Activated naive CD8-positive, alpha-beta T cell treated with anti-CD3 and anti-CD28 coated beads, Interleukin-2, amount 50 U/mL, for 24 hours (primary cell): ENCODE data around the gene PRDM10.
"Not testable (repeated sequence)": the region's sequence is repeated elsewhere in the genome, so short reads cannot be mapped to it uniquely, and the experiment has no call there.

Experiments used
- ATAC-seq: fragments of 150-1000 bp; cut with Tn5 transposase; one replicate; pipeline ENCODE4 v1.10.0; 2021
- DNase-seq: peaks from one replicate; pipeline ENCODE4 v3.0.0; 2021
- H3K27ac Mint-ChIP-seq: one replicate; pipeline ENCODE4 v1.8.0; 2021; ENCODE audit warnings: mild to moderate bottlenecking, mixed read lengths
- H3K27me3 Mint-ChIP-seq: one replicate; pipeline ENCODE4 v1.8.0; 2021; ENCODE audit warnings: mixed read lengths
- H3K36me3 Mint-ChIP-seq: one replicate; pipeline ENCODE4 v1.8.0; 2021; ENCODE audit warnings: low read depth, mixed read lengths
- H3K4me1 Mint-ChIP-seq: one replicate; pipeline ENCODE4 v1.8.0; 2021; ENCODE audit warnings: mixed read lengths
- H3K4me3 Mint-ChIP-seq: one replicate; pipeline ENCODE4 v1.8.0; 2021; ENCODE audit warnings: mild to moderate bottlenecking, moderate library complexity, mixed read lengths
- H3K9me3 Mint-ChIP-seq: one replicate; pipeline ENCODE4 v1.8.0; 2021; ENCODE audit warnings: mixed read lengths

PRDM10 gene

DNA sequence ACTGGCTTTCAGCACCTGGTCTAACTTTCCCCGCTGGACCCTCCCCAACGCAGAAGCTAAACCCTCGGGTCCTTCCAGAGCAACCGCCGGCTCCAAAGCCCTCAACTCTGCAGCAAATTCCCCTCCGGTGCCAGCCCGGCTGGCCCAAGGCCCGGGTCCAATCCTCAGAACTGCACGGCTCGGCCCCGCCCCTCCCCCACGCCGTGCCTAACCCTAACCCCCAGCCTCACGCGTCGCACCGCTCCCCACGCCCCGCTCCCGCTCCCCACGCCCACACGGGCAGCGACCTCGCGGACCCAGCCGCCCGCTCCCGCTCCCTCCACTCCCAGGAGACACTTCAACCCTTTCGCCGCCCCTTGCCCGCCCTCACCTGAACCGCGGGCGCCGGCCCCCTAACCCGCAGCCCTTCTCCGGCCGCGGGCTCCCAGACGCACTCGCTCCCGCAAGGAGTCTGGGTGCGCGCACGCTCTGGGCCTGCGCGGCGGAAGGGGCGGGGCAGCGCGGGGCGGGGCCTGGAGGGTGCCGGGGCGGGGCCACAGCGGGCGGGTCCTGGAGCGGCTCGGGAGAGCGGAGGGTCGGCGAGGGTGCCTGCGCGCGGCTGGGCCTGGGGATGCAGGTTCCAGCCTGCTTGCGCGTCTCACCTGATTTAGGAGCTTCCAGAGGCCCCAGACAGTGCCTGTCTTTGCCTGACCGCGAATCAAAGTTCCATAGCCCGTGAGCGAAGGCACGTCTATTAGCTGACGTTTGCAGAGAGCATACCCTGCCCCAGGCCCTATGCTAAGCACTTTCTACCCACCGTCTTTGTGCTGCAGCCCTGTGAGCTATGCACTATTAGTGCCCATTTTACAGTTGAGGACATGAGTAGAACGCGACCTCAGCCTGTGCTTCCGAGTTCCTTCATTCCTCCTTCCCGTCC is 107.3 kb downstream of the PRDM10 start, which contains the start of gene NFRKB:
TSS of gene NFRKB (minus strand) at position 453 of the 916 bp plus-strand sequence. CDS start 2,729 bp downstream, outside the sequence.
- peak; percentile 91 for DNase-seq
- H3K4me1 Mint-ChIP-seq, result peaks cover 28% of the 10 kb centered on the region
- no peaks in the 10 kb centered on the region for H3K9me3 Mint-ChIP-seq
- peak within 1 kb of the TSS; percentile 87 for H3K4me3 Mint-ChIP-seq
- ATAC-seq, result peak; percentile 97
- H3K36me3 Mint-ChIP-seq, result peaks cover 18% of the 10 kb centered on the region
- H3K27ac Mint-ChIP-seq, result peak within 1 kb of the TSS; percentile 70
- no peaks in the 10 kb centered on the region for H3K27me3 Mint-ChIP-seq

DNA sequence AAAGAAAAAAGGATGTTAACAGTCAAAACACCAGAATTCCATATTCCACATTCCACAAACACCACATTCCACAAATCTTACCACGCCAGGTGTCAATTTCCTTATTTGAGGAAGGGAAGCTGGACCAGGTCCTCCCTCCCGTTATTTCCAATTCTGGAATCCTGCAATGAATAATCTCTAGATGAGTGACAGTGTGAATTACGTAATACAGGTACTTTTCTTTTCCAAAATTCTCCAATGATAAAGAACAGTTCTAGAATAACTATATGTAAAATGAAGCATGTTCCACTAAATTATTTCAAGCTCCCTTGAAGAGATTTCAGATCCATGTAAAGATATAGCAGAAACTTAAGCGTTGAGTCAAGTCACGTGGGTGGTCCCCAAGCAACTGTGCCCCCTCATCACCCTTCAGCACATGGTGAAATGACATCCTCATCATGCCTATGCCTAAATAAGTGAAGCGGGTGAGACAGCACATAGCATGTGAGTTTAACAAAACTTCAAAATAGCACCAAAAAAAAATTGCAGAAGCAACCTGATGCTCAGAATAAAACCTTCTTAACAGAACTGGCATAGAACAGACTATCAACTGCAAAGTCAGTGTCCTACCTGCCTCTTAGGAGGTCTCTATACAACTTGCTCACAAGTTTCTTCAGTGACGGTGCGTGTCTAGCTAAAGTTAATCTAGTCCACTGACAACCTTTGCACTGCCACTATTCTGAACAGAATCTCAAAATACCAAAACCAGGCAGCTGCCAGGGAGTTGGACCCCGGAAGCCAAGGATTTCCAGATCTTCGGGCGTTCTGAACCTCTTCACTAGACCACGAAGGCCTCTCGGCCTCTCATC is 108.1 kb downstream of the PRDM10 start:
- Mint-ChIP-seq H3K4me3 (peak overlapping the region; percentile 87), H3K9me3 (no peaks in the 10 kb centered on the region), H3K27ac (peak overlapping the region; percentile 70), H3K36me3 (peaks cover 26% of the 10 kb centered on the region), H3K27me3 (no peaks in the 10 kb centered on the region), H3K4me1 (peaks cover 35% of the 10 kb centered on the region)
- peak; percentile 7 for DNase-seq
- ATAC-seq, result peak; percentile 2

DNA sequence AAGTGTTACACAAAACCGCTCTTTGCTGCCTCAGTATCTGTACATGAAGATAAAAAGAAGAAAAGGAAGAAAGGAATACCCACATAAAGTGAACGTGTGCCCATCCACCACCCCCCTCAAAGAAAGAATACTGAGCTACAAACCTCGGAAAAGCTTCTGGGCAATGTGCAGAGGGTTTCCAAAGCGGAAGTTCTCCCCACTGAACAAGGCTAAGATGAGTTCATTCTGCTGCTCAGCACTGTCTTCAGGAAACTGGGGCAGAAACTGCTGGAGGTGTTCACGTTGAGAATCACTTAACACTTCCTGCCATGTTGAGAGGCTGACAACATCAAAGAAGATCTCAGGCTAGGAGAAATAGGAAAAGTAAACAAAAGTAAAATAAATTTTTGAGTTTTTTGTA is 114.2 kb downstream of the PRDM10 start:
- no peak for DNase-seq
- Mint-ChIP-seq H3K4me3 (no peak overlapping the region), H3K9me3 (no peaks in the 10 kb centered on the region), H3K4me1 (peaks cover 23% of the 10 kb centered on the region), H3K27me3 (no peaks in the 10 kb centered on the region), H3K27ac (peak overlapping the region; percentile 48), H3K36me3 (peaks cover 66% of the 10 kb centered on the region)
- ATAC-seq, result no peak

DNA sequence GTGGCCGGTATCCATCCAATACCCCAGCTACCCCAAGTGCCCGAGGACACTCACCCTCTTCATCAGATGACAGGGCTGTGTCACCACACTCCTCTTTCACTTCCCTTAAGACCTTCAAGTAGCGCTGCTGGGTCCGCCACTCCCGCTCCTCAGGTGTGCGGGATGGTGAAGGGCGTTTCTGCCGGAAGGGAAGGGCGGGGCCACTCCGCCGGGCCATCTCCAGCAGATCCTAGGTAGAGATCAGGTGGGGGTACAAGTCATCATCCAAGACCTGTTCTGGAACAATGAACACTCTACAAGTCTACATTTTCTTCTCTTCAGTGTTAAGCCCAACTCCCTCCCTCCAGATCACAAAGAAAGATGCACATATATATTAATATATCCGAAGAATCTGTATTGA is 117.3 kb downstream of the PRDM10 start:
- Mint-ChIP-seq H3K9me3 (no peaks in the 10 kb centered on the region), H3K4me3 (no peak overlapping the region), H3K27me3 (no peaks in the 10 kb centered on the region), H3K4me1 (peaks cover 14% of the 10 kb centered on the region), H3K36me3 (peaks cover 72% of the 10 kb centered on the region), H3K27ac (no peak overlapping the region)
- DNase-seq, result no peak
- no peak for ATAC-seq

DNA sequence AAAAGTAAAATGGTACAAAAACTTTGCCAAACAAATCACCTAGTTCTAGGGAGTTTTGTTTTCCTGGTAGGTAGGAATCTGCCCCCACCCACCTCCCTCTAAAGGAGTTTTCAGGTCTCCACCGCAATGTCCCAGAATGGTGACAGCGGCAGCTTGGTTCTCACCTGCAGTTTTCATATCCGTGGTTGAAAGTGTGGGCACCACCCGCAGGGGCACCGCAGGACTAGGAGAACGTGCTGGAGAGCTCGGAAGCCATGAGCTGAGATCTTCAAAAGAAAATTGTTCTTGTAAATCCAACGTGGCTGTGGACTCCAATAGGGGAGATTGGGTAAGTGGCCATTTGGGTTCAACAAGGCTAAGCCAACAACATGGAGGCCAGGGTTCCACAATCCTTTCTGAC is 118.1 kb downstream of the PRDM10 start:
- Mint-ChIP-seq H3K4me1 (peaks cover 9% of the 10 kb centered on the region), H3K4me3 (no peak overlapping the region)
- no peak for ATAC-seq

DNA sequence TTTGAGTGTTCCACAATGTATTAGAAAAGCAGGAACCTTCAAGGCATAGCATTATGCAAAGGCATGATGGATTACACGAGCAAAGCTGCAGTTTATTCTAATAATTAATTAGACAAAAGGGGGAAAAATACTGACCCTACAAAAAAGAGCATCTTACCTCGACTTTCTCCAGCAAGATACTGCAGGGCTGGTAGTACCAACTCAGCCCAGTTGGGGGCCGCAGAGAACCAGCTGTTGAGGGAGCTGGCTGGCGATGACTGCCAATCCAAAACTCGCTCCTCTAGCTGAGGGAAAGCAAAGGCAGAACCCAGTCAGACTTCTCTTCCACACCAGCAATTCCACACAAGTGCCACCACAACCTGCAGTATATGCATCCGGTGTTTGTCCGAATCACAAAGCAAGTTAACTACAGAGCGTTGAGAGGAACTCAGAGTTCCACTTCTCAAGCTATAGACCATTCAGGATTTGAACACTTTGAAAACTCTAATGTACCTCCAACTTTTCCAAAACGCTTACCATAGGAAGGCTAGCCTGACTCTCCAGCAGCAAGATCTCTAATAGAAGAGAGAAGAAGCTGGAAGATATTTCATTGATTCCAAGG is 121.0 kb downstream of the PRDM10 start:
- DNase-seq (peak; percentile 45), ATAC-seq (peak; percentile 61)
- H3K9me3 Mint-ChIP-seq, result no peaks in the 10 kb centered on the region
- H3K27me3 Mint-ChIP-seq, result no peaks in the 10 kb centered on the region
- peaks cover 69% of the 10 kb centered on the region for H3K36me3 Mint-ChIP-seq
- no peaks in the 10 kb centered on the region for H3K4me1 Mint-ChIP-seq
- no peak overlapping the region for H3K4me3 Mint-ChIP-seq
- H3K27ac Mint-ChIP-seq, result no peak overlapping the region

More for the DNA sequence above, 118.1 kb downstream of the PRDM10 start:
- no peaks in the 10 kb centered on the region for H3K9me3 Mint-ChIP-seq
- H3K27ac Mint-ChIP-seq, result no peak overlapping the region
- DNase-seq, result no peak
- no peaks in the 10 kb centered on the region for H3K27me3 Mint-ChIP-seq
- H3K36me3 Mint-ChIP-seq, result peaks cover 69% of the 10 kb centered on the region

DNA sequence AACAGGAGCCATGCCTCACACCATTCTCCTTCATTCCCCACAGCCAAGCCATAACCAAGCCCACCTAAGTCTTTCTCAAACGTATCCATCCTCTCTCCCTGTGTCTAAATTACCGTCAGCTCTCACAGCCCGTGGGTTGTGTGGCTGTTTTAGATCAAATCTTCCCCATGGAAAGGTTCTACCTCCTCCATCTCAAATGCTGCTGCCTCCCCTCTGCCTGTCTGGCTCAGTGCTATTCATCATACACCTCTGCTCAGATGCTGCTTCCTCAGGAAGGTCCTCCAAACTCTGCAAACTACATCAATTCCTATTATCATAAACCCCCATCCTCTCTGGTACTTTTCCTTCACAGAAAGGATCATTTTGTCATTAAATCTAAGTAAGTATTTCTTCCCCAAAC is 122.3 kb downstream of the PRDM10 start:
- no peak for ATAC-seq
- H3K4me3 Mint-ChIP-seq, result no peak overlapping the region
- no peak overlapping the region for H3K27ac Mint-ChIP-seq
- H3K4me1 Mint-ChIP-seq, result no peaks in the 10 kb centered on the region
- no peaks in the 10 kb centered on the region for H3K9me3 Mint-ChIP-seq
- H3K36me3 Mint-ChIP-seq, result peaks cover 66% of the 10 kb centered on the region
- H3K27me3 Mint-ChIP-seq, result no peaks in the 10 kb centered on the region
- DNase-seq, result no peak

DNA sequence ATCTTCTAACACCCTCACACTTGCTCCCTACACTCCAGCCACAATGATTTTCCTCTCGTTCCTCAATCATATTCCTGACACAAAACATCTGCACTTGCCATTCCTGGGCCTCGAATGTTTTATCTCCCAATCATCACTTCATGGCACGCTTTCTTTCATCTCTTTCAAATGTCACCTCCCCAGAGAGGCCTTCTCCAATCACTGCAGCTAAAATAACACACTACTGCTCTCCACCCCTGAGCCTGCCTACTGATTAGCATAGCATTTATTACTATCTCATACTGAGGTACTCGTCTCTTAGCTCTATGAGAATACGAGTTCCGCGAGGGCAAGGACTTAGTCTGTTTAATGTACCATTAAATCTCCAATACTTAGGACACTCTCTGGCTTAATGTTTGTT is 130.7 kb downstream of the PRDM10 start:
- H3K36me3 Mint-ChIP-seq, result peaks cover 65% of the 10 kb centered on the region
- peaks cover 2% of the 10 kb centered on the region for H3K4me1 Mint-ChIP-seq
- no peak overlapping the region for H3K27ac Mint-ChIP-seq
- ATAC-seq (no peak), DNase-seq (no peak)
- H3K27me3 Mint-ChIP-seq, result no peaks in the 10 kb centered on the region
- no peaks in the 10 kb centered on the region for H3K9me3 Mint-ChIP-seq
- H3K4me3 Mint-ChIP-seq, result no peak overlapping the region

DNA sequence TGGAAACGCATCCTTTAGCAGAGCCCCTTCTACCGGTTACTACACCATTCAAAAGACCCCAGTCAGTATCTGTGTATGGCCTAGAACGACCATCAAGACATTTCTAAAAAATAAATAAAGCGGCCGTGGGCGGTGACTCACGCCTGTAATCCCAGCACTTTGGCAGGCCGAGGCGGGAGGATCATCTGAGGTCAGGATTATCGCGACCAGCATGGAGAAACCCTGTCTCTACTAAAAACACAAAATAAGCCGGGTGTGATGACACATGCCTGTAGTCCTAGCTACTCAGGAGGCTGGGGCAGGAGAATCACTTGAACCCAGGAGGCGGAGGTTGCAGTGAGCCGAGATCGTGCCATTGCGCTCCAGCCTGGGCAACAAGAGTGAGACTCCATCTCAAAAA is 134.0 kb downstream of the PRDM10 start:
- H3K27ac Mint-ChIP-seq, result not testable (repeated sequence)

DNA sequence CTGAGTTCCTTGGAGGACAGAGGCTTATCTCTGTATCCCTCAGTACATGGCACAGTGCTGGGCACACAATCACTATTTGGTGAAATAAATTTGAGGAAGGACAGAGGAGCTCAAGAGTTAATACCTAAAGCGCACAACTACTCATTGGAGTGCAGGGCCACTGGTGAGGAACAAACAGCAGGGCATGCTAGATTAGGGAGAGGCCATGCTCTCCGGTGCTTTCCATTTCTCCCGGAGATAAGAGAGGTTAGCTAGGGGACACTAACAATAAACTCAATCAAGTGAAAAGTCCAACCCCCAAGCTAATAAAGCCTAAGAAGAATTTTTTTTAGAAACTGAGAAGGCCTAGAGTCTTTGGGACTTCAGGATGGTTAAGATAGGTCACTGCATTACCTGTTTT is 136.3 kb downstream of the PRDM10 start:
- Mint-ChIP-seq H3K27me3 (no peaks in the 10 kb centered on the region), H3K4me3 (no peak overlapping the region), H3K27ac (peak overlapping the region; percentile 34), H3K36me3 (peaks cover 76% of the 10 kb centered on the region), H3K9me3 (no peaks in the 10 kb centered on the region), H3K4me1 (peaks cover 25% of the 10 kb centered on the region)
- no peak for ATAC-seq
- no peak for DNase-seq

More for the DNA sequence above, 134.0 kb downstream of the PRDM10 start:
- not testable (repeated sequence) for DNase-seq, H3K27me3 Mint-ChIP-seq, ATAC-seq, H3K9me3 Mint-ChIP-seq, H3K4me3 Mint-ChIP-seq
- Mint-ChIP-seq H3K36me3 (peaks cover 74% of the 10 kb centered on the region), H3K4me1 (peaks cover 13% of the 10 kb centered on the region)

DNA sequence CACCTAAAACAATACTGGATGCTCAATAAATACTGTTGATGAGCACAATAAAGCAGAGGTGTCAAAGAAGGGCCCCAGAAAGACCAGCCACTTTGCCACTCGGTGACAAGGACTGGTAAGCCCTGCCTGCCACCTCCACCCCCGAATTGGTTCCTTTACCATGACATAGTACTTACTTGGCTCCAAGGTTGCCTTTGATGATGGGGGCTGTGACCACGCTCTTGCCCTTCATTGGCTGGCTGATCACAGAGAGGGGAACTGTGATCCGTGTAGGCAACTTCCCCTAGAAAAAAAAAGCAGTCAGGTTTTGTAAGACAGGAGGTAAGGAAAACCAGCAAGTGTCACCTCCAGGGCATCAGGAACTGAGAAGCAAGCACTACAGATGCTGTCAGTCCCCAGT is 136.9 kb downstream of the PRDM10 start:
- no peak overlapping the region for H3K4me3 Mint-ChIP-seq
- ATAC-seq (peak; percentile 80), DNase-seq (no peak)
- H3K27me3 Mint-ChIP-seq, result no peaks in the 10 kb centered on the region
- peak overlapping the region; percentile 34 for H3K27ac Mint-ChIP-seq
- peaks cover 73% of the 10 kb centered on the region for H3K36me3 Mint-ChIP-seq
- peaks cover 29% of the 10 kb centered on the region for H3K4me1 Mint-ChIP-seq
- H3K9me3 Mint-ChIP-seq, result no peaks in the 10 kb centered on the region

DNA sequence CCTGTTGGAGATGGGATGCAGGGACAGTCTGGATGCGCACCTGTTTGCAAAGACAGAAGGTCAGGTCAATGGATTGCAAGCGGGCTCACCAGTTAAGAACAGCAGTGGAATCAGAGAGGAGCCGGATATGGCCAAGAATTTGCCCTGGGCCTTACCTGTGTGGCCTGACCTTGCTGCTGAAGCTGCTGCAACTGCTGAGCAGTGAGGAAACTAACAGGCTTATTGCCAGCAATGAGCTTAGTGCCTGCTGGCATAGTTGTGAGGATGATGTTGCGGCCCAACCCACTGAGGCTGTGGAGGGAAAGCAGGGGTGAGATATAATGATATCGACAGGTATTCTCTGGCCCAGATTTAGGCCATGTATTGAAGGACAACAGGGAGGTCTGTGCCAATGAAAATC is 137.8 kb downstream of the PRDM10 start:
- peaks cover 67% of the 10 kb centered on the region for H3K36me3 Mint-ChIP-seq
- no peak overlapping the region for H3K27ac Mint-ChIP-seq
- ATAC-seq (no peak), DNase-seq (no peak)
- no peaks in the 10 kb centered on the region for H3K27me3 Mint-ChIP-seq
- no peak overlapping the region for H3K4me3 Mint-ChIP-seq
- H3K4me1 Mint-ChIP-seq, result peaks cover 33% of the 10 kb centered on the region
- no peaks in the 10 kb centered on the region for H3K9me3 Mint-ChIP-seq

DNA sequence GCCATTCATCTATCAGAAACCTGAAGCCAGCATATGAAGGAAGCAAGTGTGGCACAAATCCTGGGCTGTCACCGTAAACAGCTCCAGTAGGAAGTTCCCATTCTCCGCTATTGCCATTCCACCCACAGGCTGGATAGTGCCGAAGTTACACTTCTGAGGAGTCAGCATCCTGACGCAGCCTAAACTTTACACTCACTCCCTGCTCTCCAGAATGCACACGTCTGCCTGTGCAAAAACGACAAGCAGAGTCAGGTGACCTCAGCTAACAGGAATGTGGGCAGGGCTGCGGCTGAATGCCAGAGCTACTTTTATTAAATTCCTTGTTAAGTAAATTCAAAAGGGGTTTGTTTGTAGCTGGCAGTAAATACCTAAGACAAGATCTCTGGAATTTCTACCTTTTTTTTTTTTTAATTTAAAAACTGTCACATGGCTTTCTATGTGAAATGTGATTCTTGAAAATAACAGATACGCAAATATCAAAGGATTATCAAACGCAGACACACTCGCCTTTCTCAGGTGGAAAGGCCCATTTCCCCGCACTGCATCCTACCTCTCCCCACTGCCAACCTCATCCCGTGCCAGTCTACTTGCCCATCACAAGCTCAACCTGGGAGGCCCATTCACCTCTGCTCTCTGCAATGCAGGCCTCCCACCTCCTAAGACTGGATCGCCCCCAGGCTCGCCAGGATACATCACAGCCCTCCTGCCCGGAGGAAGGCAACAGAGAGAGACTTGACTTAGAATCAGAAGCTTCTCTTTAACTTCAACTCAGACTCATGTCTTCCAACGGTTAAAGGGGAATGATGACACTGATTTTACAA is 140.7 kb downstream of the PRDM10 start:
- Mint-ChIP-seq H3K36me3 (peaks cover 51% of the 10 kb centered on the region), H3K27me3 (no peaks in the 10 kb centered on the region), H3K4me1 (peaks cover 35% of the 10 kb centered on the region), H3K9me3 (no peaks in the 10 kb centered on the region), H3K27ac (peak overlapping the region; percentile 20), H3K4me3 (no peak overlapping the region)
- no peak for DNase-seq
- no peak for ATAC-seq

DNA sequence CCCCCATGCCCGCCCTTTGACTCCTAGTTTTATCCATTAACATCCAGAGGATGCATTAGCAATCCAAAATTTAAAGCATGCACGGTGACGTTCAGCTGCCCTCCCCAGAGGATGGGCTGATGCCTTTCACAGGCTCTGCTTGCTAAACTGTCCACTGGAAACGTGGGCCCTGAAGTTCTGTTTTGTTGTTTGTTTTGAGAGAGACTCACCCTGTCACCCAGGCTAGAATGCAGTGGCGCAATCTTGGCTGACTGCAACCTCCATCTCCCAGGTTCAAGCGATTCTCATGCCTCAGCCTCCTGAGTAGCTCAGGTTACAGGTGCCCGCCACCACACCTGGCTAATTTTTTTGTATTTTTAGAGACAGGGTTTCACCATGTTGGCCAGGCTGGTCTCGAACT is 146.6 kb downstream of the PRDM10 start:
- Mint-ChIP-seq H3K27me3 (no peaks in the 10 kb centered on the region), H3K4me3 (no peak overlapping the region), H3K27ac (no peak overlapping the region), H3K9me3 (no peaks in the 10 kb centered on the region), H3K4me1 (peaks cover 41% of the 10 kb centered on the region), H3K36me3 (peaks cover 8% of the 10 kb centered on the region)
- no peak for ATAC-seq
- DNase-seq, result no peak
